HepG2 (cell line): ENCODE results near the gene MIF. TPM values are rescaled to one million over a fixed set of nuclear protein-coding genes. Genes with fewer than 3 reads are reported as not detected.

Experiments
- ATAC-seq: fragments of 200-7000 bp; cut with Tn5 transposase; 3 replicates; pipeline ENCODE4 v1.9.1; 2020; ENCODE audit warnings: mild to moderate bottlenecking, moderate library complexity
- BruUV-seq: library from RNA; stranded (reverse); fragments of 400-500 nt; replicated peaks from 2 replicates; lab custom pipeline; 2021; lab: Mats Ljungman, UMichigan
- CTCF ChIA-PET: fragments of 300-600 bp; formaldehyde crosslinking; extraction: SDS; loops from one replicate; lab custom pipeline; 2021; ENCODE audit warnings: low total read pairs, inconsistent platforms, low intra/inter-chr PET ratio; lab: Yijun Ruan, JAX
- POLR2A ChIA-PET: fragments of 350-600 bp; sonication (Branson Sonifier 250); formaldehyde crosslinking; loops from one replicate; lab custom pipeline; 2020; ENCODE audit warnings: antibody characterized with exemption, inconsistent platforms; lab: Yijun Ruan, JAX
- DNase-seq: peaks from one replicate; pipeline ENCODE4 v3.0.0-alpha.2; 2015; ENCODE audit warnings: low spot score
- FAIRE-seq: peaks from 3 replicates; lab custom pipeline; 2011; peaks lifted over from hg19 to GRCh38; lab: Jason Lieb, UNC
- H2AFZ ChIP-seq: one replicate; pipeline ENCODE4 v1.6.1; 2011; ENCODE audit warnings: low read length, inconsistent platforms
- H3K27ac ChIP-seq: fragments of 300-600 bp; 3 replicates; pipeline ENCODE4 v1.8.0; 2011; ENCODE audit warnings: mixed run types, mild to moderate bottlenecking, mixed read lengths, low read length, inconsistent platforms; ENCODE audit not compliant: insufficient read depth; ENCODE audit errors: extremely low read length
- H3K27me3 ChIP-seq, 2 experiments: fragments of 200-600 bp in 1 of 2; 2 replicates in 1 of 2; 3 replicates in 1 of 2; pipeline versions ENCODE4 v1.6.0 to v1.8.0; 2011; ENCODE audit warnings: low read length in 2 of 2, mild to moderate bottlenecking in 2 of 2, moderate library complexity in 2 of 2, inconsistent platforms in 1 of 2; ENCODE audit not compliant: insufficient read depth in 2 of 2, control insufficient read depth in 1 of 2
- H3K36me3 ChIP-seq, 2 experiments: fragments of 200-600 bp in 1 of 2; replicated peaks in 1 of 2; 2 replicates in 1 of 2; 3 replicates in 1 of 2; pipeline versions ENCODE4 v1.5.1 to v1.8.0; 2011; ENCODE audit warnings: low read length in 2 of 2, inconsistent platforms in 1 of 2; ENCODE audit not compliant: insufficient read depth in 2 of 2, control insufficient read depth in 1 of 2
- H3K4me1 ChIP-seq: 2 replicates; pipeline ENCODE4 v1.5.1; 2012; ENCODE audit warnings: low read length, inconsistent platforms; ENCODE audit not compliant: insufficient read depth
- H3K4me2 ChIP-seq: 2 replicates; pipeline ENCODE4 v1.6.0; 2011; ENCODE audit warnings: low read depth, low read length, inconsistent platforms
- H3K4me3 ChIP-seq, 3 experiments: fragments of 200-600 bp in 1 of 3; sonication (generic), shearing (Covaris generic) in 1 of 3; replicated peaks in 1 of 3; 2 replicates each; pipeline ENCODE4 v1.5.1; 2011 to 2016; ENCODE audit warnings: low read length in 3 of 3, inconsistent platforms in 2 of 3, low read depth in 2 of 3, mild to moderate bottlenecking in 2 of 3, control low read depth in 1 of 3, mixed read lengths in 1 of 3; ENCODE audit not compliant: insufficient read depth in 1 of 3
- H3K79me2 ChIP-seq: one replicate; pipeline ENCODE4 v1.6.1; 2011; ENCODE audit warnings: low read length, inconsistent platforms; ENCODE audit not compliant: insufficient read depth
- H3K9ac ChIP-seq: 2 replicates; pipeline ENCODE4 v1.6.0; 2011; ENCODE audit warnings: mild to moderate bottlenecking, low read depth, low read length, inconsistent platforms; ENCODE audit not compliant: insufficient read depth
- H3K9me3 ChIP-seq: 2 replicates; pipeline ENCODE4 v1.5.1; 2012; ENCODE audit warnings: mild to moderate bottlenecking, low read length
- H4K20me1 ChIP-seq: 2 replicates; pipeline ENCODE4 v1.6.0; 2011; ENCODE audit warnings: inconsistent platforms, mild to moderate bottlenecking, low read length, moderate library complexity; ENCODE audit not compliant: insufficient read depth
- CHCHD3 ChIP-seq: sonication (generic); formaldehyde crosslinking; IDR thresholded peaks from 2 replicates; pipeline ENCODE4 v1.8.0; 2022; ENCODE audit warnings: mild to moderate bottlenecking, missing genetic modification reagents, moderate library complexity
- FOSL1 ChIP-seq: sonication (generic); formaldehyde crosslinking; IDR thresholded peaks from 2 replicates; pipeline ENCODE4 v1.9.0; 2021; ENCODE audit warnings: missing genetic modification reagents, borderline replicate concordance
- RCOR2 ChIP-seq: IDR thresholded peaks from 2 replicates; pipeline ENCODE4 v1.6.1; 2016; ENCODE audit warnings: missing biosample characterization, missing genetic modification reagents
- TBP ChIP-seq: sonication (generic); formaldehyde crosslinking; IDR thresholded peaks from 2 replicates; pipeline ENCODE4 v1.5.0; 2020; ENCODE audit warnings: missing genetic modification reagents
- TRIM24 ChIP-seq: sonication (generic); formaldehyde crosslinking; IDR thresholded peaks from 2 replicates; pipeline ENCODE4 v1.8.0; 2022; ENCODE audit warnings: mild to moderate bottlenecking, missing genetic modification reagents
- XRCC5 ChIP-seq: fragments of 200-400 bp; formaldehyde crosslinking; optimal IDR thresholded peaks from 2 replicates; pipeline ENCODE3; 2017; ENCODE audit warnings: mild to moderate bottlenecking, low read length
- ZNF143 ChIP-seq: sonication (generic); formaldehyde crosslinking; IDR thresholded peaks from 2 replicates; pipeline ENCODE4 v1.4.0; 2020; ENCODE audit warnings: missing genetic modification reagents
- ZNF451 ChIP-seq: sonication (generic); formaldehyde crosslinking; IDR thresholded peaks from 2 replicates; pipeline ENCODE4 v1.5.0; 2020; ENCODE audit warnings: mild to moderate bottlenecking, missing genetic modification reagents
- ZNF614 ChIP-seq: IDR thresholded peaks from 2 replicates; pipeline ENCODE4 v1.6.1; 2018; ENCODE audit warnings: missing biosample characterization, missing genetic modification reagents, inconsistent platforms, borderline replicate concordance
- ZNF7 ChIP-seq: IDR thresholded peaks from 2 replicates; pipeline ENCODE4 v1.6.1; 2016; ENCODE audit warnings: missing biosample characterization, missing genetic modification reagents
- ZNF737 ChIP-seq: sonication (generic); formaldehyde crosslinking; IDR thresholded peaks from 2 replicates; pipeline ENCODE4 v1.5.0; 2020; ENCODE audit warnings: missing genetic modification reagents, mild to moderate bottlenecking, borderline replicate concordance
- ZNF782 ChIP-seq: sonication (generic); formaldehyde crosslinking; IDR thresholded peaks from 2 replicates; pipeline ENCODE4 v1.4.0; 2020; ENCODE audit warnings: missing genetic modification reagents, mild to moderate bottlenecking, borderline replicate concordance
- ZNF841 ChIP-seq: sonication (generic); formaldehyde crosslinking; IDR thresholded peaks from 2 replicates; pipeline ENCODE4 v1.8.1; 2023; ENCODE audit warnings: missing genetic modification reagents, borderline replicate concordance
- WGBS: methylation state at CpG from one replicate; pipeline ENCODE4 v1.1.6; 2017; ENCODE audit warnings: low lambda C conversion rate; 5-methylcytosine and 5-hydroxymethylcytosine counted together
- in situ Hi-C: cut with HindIII; loops from 2 replicates; pipeline ENCODE4 v1.10.0; 2017; ENCODE audit warnings: low pct_unique_long_range_greater_than_20kb; ENCODE audit not compliant: extremely low pct_ligation_motif_present
- intact Hi-C: fragments of 100-400 bp; cut with micrococcal nuclease; formaldehyde crosslinking; loops from one replicate; pipeline ENCODE4 v1.10.0; 2022; ENCODE audit not compliant: unreplicated experiment
- polyA plus RNA-seq, 8 experiments: library from polyadenylated mRNA; depleted of rRNA in 3 of 8; stranded (reverse) in 7 of 8; unstranded in 1 of 8; fragments of >200 nt; fragmentation: Illumina TruSeq in 4 of 8; extraction: Trizol in 4 of 8; gene quantifications; 2 replicates each; pipeline versions ENCODE4 v1.2.1 to v1.2.3, GENCODE V29; 2011 to 2016; ENCODE audit warnings: low read depth in 4 of 8, missing spikeins in 1 of 8, mixed read lengths in 1 of 8; ENCODE audit not compliant: insufficient read depth in 1 of 8
- total RNA-seq, 5 experiments: library from RNA; depleted of rRNA; stranded (reverse); fragments of >200 nt; fragmentation: Illumina TruSeq; extraction: Trizol; gene quantifications; 2 replicates each; pipeline ENCODE4 v1.2.3, GENCODE V29; 2016; ENCODE audit warnings: low read depth in 1 of 5
- TF ChIP-seq, protein P1 (sequence below): sonication (generic); formaldehyde crosslinking; IDR thresholded peaks from 2 replicates; pipeline ENCODE4 v1.4.0; 2020; ENCODE audit warnings: missing genetic modification reagents, mild to moderate bottlenecking, borderline replicate concordance
- TF ChIP-seq, protein P2 (sequence below): sonication (generic); formaldehyde crosslinking; IDR thresholded peaks from 2 replicates; pipeline ENCODE4 v1.4.0; 2020; ENCODE audit warnings: mild to moderate bottlenecking, missing genetic modification reagents

MIF gene
- total and polyA plus RNA-seq, 2 of the 13 experiments (the other 11 are each of a cell fraction or from before 2014, with no cell fraction given): 634 to 675 TPM

DNA sequence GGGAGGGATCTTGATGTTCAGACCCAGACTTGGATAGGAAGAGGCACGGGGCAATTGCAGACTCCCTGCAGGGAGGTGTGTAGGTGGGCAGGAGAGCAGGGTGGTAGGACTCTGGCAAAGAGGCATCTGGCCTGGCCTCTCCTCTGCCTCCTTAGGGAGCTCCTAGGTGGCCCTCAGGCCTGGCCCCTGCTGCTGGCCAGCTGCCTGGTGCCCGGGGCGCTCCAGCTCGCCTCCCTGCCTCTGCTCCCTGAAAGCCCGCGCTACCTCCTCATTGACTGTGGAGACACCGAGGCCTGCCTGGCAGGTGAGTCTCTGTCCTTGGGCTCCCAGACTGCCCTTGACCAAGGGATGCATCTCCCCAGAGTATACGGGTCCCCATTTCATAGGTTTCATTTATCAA, 16.6 kb upstream of the MIF start (continued):
- no peak for TF ChIP-seq XRCC5
- TF ChIP-seq, protein P1, sequence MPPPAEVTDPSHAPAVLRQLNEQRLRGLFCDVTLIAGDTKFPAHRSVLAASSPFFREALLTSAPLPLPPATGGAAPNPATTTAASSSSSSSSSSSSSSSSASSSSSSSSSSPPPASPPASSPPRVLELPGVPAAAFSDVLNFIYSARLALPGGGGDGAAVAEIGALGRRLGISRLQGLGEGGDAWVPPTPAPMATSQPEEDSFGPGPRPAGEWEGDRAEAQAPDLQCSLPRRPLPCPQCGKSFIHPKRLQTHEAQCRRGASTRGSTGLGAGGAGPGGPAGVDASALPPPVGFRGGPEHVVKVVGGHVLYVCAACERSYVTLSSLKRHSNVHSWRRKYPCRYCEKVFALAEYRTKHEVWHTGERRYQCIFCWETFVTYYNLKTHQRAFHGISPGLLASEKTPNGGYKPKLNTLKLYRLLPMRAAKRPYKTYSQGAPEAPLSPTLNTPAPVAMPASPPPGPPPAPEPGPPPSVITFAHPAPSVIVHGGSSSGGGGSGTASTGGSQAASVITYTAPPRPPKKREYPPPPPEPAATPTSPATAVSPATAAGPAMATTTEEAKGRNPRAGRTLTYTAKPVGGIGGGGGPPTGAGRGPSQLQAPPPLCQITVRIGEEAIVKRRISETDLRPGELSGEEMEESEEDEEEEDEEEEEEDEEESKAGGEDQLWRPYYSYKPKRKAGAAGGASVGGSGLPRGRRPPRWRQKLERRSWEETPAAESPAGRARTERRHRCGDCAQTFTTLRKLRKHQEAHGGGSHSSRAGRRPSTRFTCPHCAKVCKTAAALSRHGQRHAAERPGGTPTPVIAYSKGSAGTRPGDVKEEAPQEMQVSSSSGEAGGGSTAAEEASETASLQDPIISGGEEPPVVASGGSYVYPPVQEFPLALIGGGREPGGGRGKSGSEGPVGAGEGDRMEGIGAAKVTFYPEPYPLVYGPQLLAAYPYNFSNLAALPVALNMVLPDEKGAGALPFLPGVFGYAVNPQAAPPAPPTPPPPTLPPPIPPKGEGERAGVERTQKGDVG (CRISPR knock-in tag): no peak
- no peak for TF ChIP-seq ZNF737 (CRISPR knock-in tag)
- no peak for TF ChIP-seq ZNF143 (CRISPR knock-in tag)
- TF ChIP-seq FOSL1 (CRISPR knock-in tag): no peak
- TF ChIP-seq, all 625 proteins: peak for 0

DNA sequence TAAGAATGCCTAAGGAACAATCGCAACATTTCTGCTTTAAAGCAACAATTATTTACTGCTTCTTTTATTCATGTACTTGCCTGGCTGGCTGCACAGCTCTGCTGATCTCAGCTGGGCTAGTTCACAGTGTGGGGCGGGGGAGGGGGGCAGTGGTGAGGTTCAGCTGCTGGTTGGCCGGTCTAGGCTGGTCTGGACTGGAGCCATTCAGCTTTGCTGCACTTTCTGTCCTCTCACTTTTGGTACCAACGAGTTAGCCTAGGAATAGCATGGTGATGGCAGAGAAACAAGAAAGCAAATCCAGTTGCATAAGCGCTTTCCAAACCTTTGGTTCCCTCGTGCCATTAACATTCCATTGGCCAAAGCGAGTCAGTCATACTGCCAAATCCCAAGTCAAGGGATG, 16.0 kb upstream of the MIF start:
- 91% methylated on average over 7 of the region's 7 CpGs for WGBS
- ATAC-seq: no peak
- Histone ChIP-seq H3K9me3 (no peaks in the 10 kb centered on the region), H3K4me1 (peaks cover 7% of the 10 kb centered on the region; the same call in 1 of the 2 replicates), H4K20me1 (no peaks in the 10 kb centered on the region), H3K4me3 (no peak overlapping the region), H2AFZ (no peak overlapping the region), H3K27ac (no peak overlapping the region), H3K4me2 (no peak overlapping the region), H3K9ac (no peak overlapping the region), H3K79me2 (no peaks in the 10 kb centered on the region), H3K36me3 (peaks cover 14 to 35% of the 10 kb centered on the region in 2 experiments; a peak in 4 of 5 replicates), H3K27me3 (no peaks in the 10 kb centered on the region)
- ChIA-PET CTCF (no interaction called here), POLR2A (no interaction called here)
- no TSS peak for BruUV-seq
- DNase-seq: no peak
- in situ Hi-C loops (no loop called here), intact Hi-C loops (no loop called here)
- no peak for FAIRE-seq
- TF ChIP-seq ZNF782 (CRISPR knock-in tag) (no peak), CHCHD3 (CRISPR knock-in tag) (no peak), TBP (no peak), ZNF451 (CRISPR knock-in tag) (no peak), TRIM24 (CRISPR knock-in tag) (no peak), RCOR2 (CRISPR knock-in tag) (no peak), ZNF614 (CRISPR knock-in tag) (no peak), ZNF7 (CRISPR knock-in tag) (no peak), ZNF841 (CRISPR knock-in tag) (no peak)
- TF ChIP-seq, protein P2, sequence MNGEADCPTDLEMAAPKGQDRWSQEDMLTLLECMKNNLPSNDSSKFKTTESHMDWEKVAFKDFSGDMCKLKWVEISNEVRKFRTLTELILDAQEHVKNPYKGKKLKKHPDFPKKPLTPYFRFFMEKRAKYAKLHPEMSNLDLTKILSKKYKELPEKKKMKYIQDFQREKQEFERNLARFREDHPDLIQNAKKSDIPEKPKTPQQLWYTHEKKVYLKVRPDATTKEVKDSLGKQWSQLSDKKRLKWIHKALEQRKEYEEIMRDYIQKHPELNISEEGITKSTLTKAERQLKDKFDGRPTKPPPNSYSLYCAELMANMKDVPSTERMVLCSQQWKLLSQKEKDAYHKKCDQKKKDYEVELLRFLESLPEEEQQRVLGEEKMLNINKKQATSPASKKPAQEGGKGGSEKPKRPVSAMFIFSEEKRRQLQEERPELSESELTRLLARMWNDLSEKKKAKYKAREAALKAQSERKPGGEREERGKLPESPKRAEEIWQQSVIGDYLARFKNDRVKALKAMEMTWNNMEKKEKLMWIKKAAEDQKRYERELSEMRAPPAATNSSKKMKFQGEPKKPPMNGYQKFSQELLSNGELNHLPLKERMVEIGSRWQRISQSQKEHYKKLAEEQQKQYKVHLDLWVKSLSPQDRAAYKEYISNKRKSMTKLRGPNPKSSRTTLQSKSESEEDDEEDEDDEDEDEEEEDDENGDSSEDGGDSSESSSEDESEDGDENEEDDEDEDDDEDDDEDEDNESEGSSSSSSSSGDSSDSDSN (CRISPR knock-in tag): no peak
